HG03025 (cell line): ENCODE results near the gene SH3BGR.
"Not testable (repeated sequence)": the region's sequence is repeated elsewhere in the genome, so short reads cannot be mapped to it uniquely, and the experiment has no call there.

Experiments used
- ATAC-seq: cut with Tn5 transposase; IDR thresholded peaks from one replicate; pipeline ENCODE4 v1.9.1; 2021; ENCODE audit warnings: mild to moderate bottlenecking, moderate library complexity; ENCODE audit not compliant: unreplicated experiment, low FRiP score

The SH3BGR gene

DNA sequence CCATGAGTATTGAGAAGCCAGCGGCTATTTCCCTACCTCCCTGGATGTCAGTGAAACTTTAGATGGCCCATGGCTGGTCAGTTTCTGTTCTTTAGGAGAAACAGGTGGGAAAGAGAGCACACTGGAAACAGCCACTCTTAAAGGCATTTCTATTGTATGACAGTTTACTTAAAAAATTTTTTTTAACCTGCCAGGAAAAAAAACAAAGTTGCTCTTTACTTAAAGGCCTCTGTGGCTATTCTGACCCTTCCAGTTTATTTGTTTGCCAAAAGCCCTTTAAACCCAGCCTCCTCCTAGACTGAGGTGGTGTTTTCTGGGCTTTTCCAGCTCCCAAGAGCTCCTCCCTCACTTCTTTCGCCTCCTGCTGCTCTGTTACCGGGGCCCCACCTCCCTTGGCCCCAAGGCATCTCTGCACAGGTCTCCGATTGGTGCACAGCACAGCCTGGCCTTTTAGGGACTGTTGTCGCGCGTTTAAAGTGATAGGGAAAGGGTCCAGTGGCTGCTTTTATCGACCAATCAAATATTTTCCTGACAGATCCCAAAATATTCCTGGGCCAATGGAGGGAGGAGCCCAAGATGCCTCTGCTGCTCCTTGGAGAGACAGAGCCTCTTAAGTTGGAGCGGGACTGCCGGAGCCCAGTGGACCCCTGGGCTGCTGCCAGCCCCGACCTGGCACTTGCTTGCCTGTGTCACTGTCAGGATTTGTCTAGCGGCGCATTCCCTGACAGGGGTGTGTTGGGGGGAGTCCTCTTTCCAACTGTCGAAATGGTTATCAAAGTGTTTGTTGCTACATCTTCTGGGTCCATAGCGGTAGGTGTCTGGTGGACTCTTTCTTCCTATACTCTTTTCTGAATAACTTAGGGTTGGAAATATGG, at the start of gene SH3BGR:
TSS of gene SH3BGR (plus strand) at position 639 of the 875 bp plus-strand sequence. CDS start at position 766, 127 bp downstream.
- ATAC-seq: no peak

DNA sequence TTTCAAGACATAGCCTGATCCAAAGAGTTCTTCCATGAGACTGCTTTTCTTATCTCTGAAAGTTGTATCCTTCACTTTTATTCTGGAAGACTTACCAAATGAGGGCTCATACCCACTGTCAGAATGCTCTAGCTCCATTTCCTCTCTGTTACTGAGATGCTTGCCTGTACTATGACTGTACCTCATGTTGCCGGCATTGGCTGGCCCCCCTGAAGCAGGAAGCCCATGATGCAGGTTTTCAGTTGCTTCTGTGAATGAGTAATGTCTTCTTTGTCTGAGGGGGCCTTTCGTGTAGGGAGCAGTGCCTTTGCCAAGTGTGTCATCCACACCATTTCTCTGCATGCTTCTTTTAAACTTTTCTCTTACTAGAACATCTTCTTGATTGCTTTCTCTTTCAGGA, 45.7 kb upstream of the SH3BGR start:
- no peak for ATAC-seq

- ATAC-seq: not testable (repeated sequence)
Measured at GRCh38 chr21:39419204-39419603, 32.6 kb upstream of the SH3BGR start.

DNA sequence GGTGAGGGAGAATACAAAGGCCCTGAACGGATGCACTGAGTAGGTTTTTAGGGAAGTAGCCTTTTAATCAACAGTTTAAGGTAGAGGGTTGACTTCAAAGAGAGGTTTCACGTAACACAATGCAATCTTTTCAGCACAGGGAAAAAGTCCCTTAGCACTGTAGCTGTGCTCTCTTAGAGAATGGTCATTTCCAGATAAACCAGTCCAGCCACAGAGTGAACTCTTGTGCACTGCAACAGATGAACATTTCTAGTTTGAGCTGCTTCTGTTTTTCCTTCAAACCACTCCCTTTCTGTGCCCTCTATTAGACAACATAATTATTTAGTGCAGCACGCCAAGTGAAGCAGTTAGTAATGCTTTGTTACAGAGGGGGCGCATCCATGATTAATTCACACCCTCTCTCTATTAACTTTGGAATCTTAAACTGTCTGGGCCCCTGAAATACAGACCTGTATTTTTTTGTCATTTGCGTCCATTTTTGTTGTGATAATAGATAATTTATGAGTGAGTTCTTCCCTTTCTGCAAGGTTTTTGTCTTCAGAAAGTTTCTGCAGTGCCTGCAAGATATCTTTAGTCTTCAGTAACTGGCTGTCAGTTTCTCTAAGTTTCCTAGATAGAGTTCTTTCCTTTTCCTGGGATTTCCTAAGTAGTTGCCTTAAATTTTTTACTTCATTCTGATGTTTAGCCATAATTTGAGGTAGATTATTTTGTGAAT, 29.1 kb upstream of the SH3BGR start:
- no peak for ATAC-seq

DNA sequence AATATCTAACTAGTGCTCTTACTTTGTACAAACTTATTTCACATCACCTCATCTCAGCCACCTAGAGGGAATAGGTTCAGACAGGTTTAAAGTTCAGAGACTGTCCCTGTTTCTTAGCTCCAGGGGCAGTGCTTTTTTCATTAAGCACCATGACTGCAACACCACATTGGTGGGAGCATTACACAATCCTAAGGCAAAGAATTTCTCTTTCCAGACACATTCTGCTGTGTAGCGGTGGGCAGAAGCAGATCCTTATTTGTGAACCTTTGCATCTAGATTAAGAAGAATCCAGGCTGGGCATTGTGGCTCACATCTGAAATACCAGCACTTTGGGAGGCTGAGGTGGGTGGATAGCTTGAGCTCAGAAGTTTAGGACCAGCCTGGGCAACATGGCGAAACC, 22.3 kb upstream of the SH3BGR start:
- no peak for ATAC-seq

- no peak for ATAC-seq
Measured at GRCh38 chr21:39430016-39430415, 21.8 kb upstream of the SH3BGR start.

DNA sequence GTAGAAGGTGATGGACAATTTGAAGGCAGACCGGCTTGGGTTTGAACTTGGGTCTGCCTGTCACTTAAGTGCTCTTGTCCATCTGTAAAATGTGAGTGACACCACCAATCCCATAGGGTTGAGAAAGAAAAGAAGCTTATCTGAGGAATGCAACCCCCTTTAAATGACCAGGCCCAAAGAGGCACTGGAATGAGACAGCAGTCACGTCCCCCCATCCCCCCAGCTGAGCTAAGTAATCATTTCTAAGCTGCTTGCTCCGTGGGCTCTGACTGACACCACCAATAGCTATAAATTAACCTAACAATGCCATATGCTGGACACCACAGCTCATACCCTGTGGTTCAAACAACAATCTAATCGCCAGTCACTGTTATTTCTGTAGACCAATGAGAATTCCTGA, 21.3 kb upstream of the SH3BGR start:
- ATAC-seq: no peak

- no peak for ATAC-seq
Measured at GRCh38 chr21:39430954-39431353, 20.8 kb upstream of the SH3BGR start.

GRCh38 chr21:39434950-39435349, 16.8 kb upstream of the SH3BGR start:
- no peak for ATAC-seq

DNA sequence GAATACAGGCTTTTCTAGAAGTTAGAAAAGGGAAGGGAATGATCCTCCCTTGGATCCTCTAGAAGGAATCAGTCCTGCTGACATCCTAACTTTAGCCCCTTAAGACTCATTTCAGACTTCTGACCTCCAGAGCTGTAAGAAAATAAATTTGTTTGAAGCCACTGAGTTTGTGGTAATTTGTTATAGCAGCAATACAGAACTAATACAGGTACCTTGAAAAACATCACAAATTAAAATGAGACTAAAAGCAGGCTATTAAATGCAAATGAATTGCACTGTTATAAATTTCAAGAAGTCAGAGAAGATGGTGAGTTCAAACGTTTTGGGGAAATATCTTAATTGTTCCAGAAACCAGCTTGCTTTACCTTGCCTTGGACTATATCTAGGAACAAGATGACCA, 12.5 kb upstream of the SH3BGR start:
- ATAC-seq: no peak

DNA sequence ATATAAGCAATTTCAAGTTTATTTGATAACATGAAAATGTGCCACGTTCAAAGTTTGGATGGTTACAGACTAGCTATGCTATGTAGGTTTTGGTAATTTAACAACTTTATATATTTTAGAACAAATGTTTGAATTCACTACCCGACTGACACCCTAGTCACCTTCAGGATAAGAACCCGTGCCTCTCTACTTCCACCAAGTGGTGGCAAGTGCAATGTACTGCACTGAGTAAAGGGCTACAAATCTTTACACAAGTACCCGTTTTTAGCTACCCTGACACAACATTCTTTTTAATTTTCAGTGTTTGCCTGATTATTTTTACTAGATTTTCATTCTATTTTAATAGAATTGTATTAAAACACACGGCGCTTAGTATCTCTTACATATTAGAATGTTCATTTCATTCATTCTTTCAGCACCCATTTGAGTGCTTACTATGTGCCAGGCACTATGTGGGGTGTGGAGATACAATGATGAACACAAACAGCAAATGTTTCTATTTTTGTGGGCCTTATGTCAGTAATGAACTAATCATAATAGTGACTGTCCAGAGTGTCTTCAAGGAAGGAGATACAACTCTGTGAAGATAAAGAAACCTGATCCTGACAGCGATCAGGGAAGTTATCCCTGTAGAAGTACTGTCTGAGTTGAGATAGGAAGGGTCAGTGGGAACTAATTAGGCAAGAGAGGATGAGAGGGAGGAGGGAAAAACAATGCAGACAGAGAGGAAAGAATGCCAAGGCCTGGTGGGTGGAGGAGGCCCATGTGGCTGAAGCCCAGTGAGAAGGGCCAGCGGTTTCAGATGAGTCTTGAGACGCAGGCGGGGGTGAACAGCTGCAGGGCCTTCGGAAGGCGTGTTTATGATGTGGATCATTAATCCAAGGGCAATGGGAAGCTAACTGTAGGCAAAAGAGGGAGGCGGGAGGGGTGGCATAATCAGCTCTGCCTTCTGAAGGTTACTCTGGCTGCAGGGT, 10.0 kb upstream of the SH3BGR start:
- ATAC-seq: no peak

- no peak for ATAC-seq
Measured at GRCh38 chr21:39444421-39445180, 7.2 kb upstream of the SH3BGR start.

DNA sequence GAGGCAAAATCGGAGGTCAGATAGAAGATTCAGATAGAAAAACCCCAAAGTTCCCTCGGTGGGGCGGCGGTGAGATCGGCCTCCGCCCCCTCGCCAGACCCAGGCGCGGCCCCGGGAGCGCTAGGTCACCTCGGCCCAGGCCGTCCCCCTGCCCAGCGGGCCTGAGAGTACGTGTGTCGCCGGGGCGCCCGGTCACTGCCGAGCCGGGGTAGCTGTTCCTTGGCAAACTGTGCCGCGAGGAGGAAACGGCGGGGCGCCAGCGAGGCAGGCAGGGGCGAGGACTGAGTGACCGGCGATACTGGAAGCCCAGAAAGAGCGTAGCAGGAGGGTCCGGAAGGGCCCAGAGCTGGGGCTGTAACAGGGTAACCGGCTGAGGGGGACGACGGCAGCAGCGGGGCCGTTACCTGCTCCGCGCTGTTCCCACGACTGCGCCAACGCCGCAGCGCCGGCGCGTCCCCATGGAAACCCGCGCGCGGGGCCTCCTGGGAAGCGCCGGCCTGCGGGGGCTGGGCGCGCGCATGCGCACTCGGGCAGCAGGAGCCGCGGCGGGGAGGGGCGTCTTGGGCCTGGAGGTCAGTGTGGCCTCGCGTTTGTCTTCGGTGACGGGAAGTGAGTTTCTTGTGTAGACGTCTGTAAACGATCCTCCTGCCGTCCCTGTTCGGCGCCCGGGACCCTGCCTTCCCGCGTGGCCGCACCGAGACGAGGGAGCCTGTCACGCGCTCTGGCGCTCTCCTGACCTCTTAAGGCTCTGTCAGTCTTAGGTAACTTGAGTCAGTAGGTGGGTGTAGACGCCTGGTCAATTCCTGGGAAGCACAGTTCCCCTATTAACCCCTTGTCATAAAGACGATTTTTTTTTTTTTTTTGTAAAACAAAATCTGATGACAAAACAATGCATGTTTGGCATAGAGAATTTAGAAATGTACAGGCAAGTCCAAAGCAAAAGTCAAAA, 6.2 kb upstream of the SH3BGR start, which contains the start of gene LCA5L:
TSS of gene LCA5L (minus strand) at position 458 of the 949 bp plus-strand sequence. CDS start 17,285 bp downstream, outside the sequence.
- ATAC-seq: peak; percentile 89

DNA sequence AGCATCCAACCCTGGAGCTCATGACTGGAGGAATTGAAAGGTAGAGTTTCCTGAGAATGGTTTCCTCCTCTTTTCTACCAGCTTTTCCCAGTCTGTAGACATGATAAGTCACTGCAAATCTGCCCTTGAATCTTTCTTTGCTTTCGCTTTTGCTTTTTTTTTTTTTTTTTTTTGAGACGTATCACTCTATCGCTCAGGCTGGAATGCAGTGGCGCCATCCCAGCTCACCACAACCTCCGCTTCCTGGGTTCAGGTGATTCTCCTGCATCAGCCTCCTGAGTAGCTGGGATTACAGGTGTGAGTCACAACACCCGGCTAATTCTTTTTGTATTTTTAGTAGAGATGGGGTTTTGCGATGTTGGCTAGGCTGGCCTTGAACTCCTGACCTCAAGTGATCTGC, 4.5 kb upstream of the SH3BGR start:
- ATAC-seq: no peak

DNA sequence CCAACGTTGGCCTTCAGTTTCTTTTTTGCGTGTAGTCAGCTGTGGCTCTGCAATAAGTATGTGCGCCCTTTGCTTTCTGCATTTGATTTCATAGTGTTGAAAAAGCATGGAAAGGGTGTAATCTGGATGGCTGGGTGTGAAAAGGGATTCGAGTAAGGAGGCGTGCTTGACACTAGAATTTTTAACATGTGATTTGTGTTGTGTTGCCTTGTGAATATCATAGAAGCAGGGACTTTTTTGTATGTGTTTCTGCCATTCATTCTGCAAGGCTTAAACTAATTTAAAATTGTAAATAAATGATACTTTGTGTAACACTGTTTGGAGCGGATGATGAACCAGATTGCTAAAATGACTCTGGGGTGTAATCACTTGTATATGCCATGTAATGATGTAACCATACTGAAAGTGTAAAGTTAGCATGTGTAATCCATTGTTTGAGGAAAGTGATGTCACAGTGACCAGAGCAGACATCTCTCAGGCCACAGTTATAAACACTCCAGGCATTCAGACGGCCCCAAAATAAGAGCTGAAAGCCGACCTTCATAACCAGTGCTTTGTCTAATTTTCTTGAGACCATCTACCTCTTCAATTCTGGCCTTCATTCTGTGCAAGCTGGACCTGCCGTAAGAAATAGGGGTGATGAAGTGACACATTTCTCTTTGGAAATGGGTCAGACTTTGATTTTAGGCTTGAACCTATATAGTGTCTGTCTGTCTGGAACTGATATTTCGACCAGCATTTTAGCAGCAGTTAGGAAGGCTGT, 618 bp downstream of the SH3BGR start:
- no peak for ATAC-seq

- no peak for ATAC-seq
Measured at GRCh38 chr21:39452970-39453342, 1.2 kb downstream of the SH3BGR start.

DNA sequence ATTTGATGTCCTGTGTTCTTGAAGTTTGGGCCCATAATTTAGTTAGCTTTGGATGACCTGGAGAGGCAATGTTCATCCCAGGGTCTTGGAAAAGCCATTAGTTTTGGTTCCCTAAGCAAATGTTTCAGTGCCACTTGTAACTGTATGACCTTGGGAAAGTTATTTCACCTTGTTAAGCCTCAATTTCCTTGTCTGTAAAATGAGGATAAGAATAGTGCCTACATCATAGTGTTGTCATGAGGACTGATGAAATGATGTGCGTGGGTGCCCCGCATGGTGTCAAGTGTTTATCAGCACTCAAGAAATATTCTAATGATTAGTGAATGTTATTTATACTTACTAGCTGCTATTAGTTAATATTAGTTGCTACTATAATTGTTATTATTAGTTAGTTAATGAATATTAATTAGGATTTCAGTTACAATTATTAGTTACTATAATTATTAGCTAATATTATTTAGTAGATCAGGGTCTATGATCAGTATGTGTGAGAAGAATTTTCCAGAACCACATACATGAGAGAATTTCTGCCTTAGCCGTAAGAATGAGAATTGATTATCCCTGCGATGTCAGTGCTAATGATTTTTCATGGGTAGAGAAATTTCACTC, 1.9 kb downstream of the SH3BGR start:
- no peak for ATAC-seq
